Calu3 (cell line): Measurements from ENCODE around the gene TRMT44. TPM values are rescaled to one million over a fixed set of nuclear protein-coding genes. Genes with fewer than 3 reads are reported as not detected.

Source experiments
- BruUV-seq: library from RNA; stranded (reverse); fragments of 400-500 nt; replicated peaks from 2 replicates; lab custom pipeline; 2021; lab: Mats Ljungman, UMichigan
- CTCF ChIA-PET: fragments of 300-600 bp; sonication (Branson Sonifier 250); formaldehyde crosslinking; loops from one replicate; lab custom pipeline; 2022; ENCODE audit warnings: antibody characterized with exemption; lab: Charles Lee
- DNase-seq: peaks from one replicate; pipeline ENCODE4 v3.0.0; 2022
- H3K27ac Mint-ChIP-seq: one replicate; pipeline ENCODE4 v1.8.0; 2022; ENCODE audit warnings: mixed read lengths; ENCODE audit not compliant: unreplicated experiment
- H3K27me3 Mint-ChIP-seq: one replicate; pipeline ENCODE4 v1.8.0; 2022; ENCODE audit warnings: mixed read lengths; ENCODE audit not compliant: unreplicated experiment
- H3K36me3 Mint-ChIP-seq: one replicate; pipeline ENCODE4 v1.8.0; 2022; ENCODE audit warnings: mild to moderate bottlenecking, moderate library complexity, mixed read lengths; ENCODE audit not compliant: insufficient read depth, unreplicated experiment
- H3K4me1 Mint-ChIP-seq: one replicate; pipeline ENCODE4 v1.8.0; 2022; ENCODE audit warnings: mild to moderate bottlenecking, low read depth, mixed read lengths; ENCODE audit not compliant: unreplicated experiment
- H3K4me3 Mint-ChIP-seq: one replicate; pipeline ENCODE4 v1.8.0; 2022; ENCODE audit warnings: mild to moderate bottlenecking, low read depth, moderate library complexity, mixed read lengths; ENCODE audit not compliant: unreplicated experiment
- H3K9me3 Mint-ChIP-seq: one replicate; pipeline ENCODE4 v1.8.0; 2022; ENCODE audit warnings: low read depth, mixed read lengths; ENCODE audit not compliant: unreplicated experiment
- intact Hi-C: fragments of 100-400 bp; cut with micrococcal nuclease; formaldehyde crosslinking; loops from one replicate; pipeline ENCODE4 v1.10.0; 2022; ENCODE audit not compliant: unreplicated experiment
- total RNA-seq: library from RNA; stranded (reverse); gene quantifications from 2 replicates; pipeline ENCODE4 v1.2.3, GENCODE V29; 2022
- TF ChIP-seq, protein P1 (sequence below): fragments of 200-600 bp; IDR thresholded peaks from one replicate; pipeline ENCODE4 v1.8.0; 2022; ENCODE audit warnings: antibody characterized with exemption; ENCODE audit not compliant: unreplicated experiment

The TRMT44 gene
- total RNA-seq, 1 experiment from 2014 or later: 21.5 TPM

DNA sequence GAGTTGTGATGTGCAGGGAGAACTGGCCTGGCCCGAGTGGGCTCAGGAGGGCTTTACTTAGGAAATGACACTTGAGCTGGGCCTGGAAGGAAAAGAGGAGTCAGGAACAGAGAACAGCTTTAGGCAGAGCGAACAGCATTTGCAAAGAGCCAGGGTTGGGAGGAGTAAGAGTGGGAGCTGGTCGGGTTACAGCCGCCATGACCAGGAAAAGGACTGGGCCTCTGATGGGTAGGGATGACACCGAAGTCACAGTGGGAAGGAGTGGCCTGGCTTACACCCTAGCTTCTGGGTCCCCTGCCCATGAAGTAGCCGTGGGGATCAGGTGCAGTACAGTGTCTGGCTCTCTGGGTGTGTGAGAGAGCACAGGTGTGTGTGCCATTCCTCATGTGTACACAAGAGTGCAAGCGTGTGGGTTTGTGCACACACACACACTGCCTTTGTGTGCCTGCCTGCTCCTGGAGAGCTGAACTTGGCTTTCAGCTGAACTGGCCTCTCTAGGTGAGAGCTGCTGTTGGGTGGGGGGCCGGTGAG lies 31.6 kb downstream of the TRMT44 start:
- TF ChIP-seq, protein P1, sequence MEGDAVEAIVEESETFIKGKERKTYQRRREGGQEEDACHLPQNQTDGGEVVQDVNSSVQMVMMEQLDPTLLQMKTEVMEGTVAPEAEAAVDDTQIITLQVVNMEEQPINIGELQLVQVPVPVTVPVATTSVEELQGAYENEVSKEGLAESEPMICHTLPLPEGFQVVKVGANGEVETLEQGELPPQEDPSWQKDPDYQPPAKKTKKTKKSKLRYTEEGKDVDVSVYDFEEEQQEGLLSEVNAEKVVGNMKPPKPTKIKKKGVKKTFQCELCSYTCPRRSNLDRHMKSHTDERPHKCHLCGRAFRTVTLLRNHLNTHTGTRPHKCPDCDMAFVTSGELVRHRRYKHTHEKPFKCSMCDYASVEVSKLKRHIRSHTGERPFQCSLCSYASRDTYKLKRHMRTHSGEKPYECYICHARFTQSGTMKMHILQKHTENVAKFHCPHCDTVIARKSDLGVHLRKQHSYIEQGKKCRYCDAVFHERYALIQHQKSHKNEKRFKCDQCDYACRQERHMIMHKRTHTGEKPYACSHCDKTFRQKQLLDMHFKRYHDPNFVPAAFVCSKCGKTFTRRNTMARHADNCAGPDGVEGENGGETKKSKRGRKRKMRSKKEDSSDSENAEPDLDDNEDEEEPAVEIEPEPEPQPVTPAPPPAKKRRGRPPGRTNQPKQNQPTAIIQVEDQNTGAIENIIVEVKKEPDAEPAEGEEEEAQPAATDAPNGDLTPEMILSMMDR: no peak
- Mint-ChIP-seq H3K36me3 (no peaks in the 10 kb centered on the region), H3K4me3 (no peak overlapping the region), H3K4me1 (no peaks in the 10 kb centered on the region), H3K27me3 (no peaks in the 10 kb centered on the region), H3K27ac (peak overlapping the region; percentile 43), H3K9me3 (no peaks in the 10 kb centered on the region)
- intact Hi-C loops: no loop called here
- DNase-seq: no peak
- CTCF ChIA-PET: no interaction called here
- no TSS peak for BruUV-seq

DNA sequence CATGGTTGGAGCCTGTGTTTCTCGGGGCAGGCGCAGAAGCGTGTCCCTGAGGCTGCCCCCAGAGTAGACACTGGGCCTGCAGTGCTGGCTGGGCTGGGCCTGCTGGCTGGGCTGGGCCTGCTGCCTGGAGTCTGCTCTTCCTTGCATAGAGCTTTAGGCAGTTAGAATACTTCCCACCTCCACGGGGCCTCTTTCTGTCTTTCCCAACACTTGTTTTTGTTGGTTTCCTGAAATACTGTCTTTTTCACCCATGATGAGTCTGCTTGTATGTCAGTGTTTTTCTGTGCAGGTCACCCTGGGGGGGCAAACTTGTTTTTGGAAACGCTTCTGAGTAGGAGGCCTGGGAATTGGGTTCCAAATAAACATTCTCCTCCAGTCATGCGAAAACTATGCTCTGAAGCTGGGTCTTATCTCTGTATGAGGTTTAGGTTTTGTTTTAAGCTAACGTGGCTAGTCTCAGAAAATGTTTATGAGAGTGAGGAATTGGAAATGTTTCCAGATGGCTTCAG lies 32.2 kb downstream of the TRMT44 start:
- DNase-seq: no peak
- Mint-ChIP-seq H3K36me3 (no peaks in the 10 kb centered on the region), H3K27ac (no peak overlapping the region), H3K4me3 (no peak overlapping the region), H3K9me3 (no peaks in the 10 kb centered on the region), H3K27me3 (no peaks in the 10 kb centered on the region), H3K4me1 (no peaks in the 10 kb centered on the region)
- no TSS peak for BruUV-seq
- TF ChIP-seq, protein P1: no peak
- CTCF ChIA-PET: no interaction called here
- intact Hi-C loops: no loop called here

DNA sequence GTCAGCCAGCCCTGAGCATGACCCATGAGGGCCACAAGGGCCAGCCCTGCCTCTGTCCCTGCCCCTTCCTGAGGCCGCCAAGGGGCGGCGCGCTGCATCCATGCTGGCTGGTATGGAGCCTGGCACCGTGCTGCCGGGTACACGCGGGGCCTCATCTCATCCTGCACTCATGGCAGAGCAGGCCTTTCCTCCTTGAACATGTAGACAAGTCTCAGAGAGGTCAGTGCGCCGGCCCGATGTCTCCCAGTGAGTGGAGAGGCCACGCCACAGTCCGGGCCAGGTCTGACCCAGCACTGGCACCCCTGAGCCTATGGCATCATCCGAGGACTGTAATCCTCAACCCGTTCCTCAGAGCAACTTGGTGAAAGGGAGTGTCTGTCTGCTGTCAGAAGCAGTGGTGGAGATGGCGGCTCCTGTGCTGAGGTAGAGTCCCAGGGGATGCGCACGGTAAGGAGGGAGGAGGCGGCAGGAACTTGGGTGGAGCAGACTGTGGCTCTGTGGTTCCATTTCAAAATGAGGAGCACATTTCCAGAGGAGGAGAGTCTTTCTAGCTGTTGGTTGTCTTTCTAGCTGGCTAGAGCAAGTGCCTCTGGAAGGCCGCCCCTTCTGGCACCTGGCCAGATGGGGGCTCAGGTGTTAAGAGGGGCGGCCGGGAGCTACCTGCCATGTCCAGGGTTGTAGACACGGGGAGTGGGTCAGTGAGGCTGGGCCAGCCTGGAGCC lies 32.8 kb downstream of the TRMT44 start:
- Mint-ChIP-seq H3K9me3 (no peaks in the 10 kb centered on the region), H3K4me3 (no peak overlapping the region), H3K27ac (no peak overlapping the region), H3K4me1 (no peaks in the 10 kb centered on the region), H3K36me3 (no peaks in the 10 kb centered on the region), H3K27me3 (no peaks in the 10 kb centered on the region)
- DNase-seq: no peak
- CTCF ChIA-PET: no interaction called here
- BruUV-seq: no TSS peak
- intact Hi-C loops: no loop called here
- TF ChIP-seq, protein P1: no peak

DNA sequence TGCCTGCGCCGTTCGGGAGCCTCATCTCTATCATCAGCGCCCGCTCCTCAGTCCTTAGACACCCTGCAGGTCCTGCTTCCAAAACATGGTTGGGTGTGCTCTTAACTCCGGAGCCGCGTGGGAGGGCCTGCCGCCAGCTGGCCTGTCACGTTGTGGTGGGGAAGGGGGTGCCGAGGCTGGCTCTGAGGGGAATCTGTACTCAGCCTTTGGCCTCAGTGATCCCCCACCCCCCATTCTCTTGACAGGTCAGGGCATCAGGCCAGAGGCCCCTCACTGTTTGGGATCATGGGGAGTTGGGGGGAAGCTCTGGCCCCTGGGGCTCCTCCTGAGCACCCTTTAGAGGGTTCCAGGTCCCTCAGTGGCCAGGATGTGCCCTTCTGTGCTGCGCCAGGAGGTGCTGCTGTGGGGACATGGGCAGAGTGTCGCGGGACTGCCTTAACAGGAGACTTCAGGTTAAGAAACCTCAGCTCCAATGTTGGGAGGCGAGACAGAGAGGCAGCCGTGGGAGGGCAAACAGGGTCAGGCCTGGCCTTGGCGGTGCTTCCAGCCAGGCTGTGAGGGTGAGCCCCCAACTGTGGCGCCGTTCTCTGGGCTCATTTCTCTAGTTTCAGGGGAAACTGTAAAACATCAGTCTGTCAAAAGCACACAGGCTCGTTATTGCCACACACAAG lies 33.5 kb downstream of the TRMT44 start:
- Mint-ChIP-seq H3K4me3 (no peak overlapping the region), H3K36me3 (peaks cover under 1% of the 10 kb centered on the region), H3K9me3 (no peaks in the 10 kb centered on the region), H3K4me1 (no peaks in the 10 kb centered on the region), H3K27me3 (no peaks in the 10 kb centered on the region), H3K27ac (no peak overlapping the region)
- DNase-seq: no peak
- TF ChIP-seq, protein P1: no peak
- CTCF ChIA-PET: no interaction called here
- BruUV-seq: no TSS peak
- intact Hi-C loops: no loop called here
